Frontal cortex (tissue), 1 donor: ENCODE results near the gene HIGD2A. TPM values are rescaled to one million over a fixed set of nuclear protein-coding genes. Genes with fewer than 3 reads are reported as not detected.

Experiments
- small RNA-seq: library from RNA; depleted of rRNA; stranded (forward); fragments of <200 nt; gene quantifications from one replicate; pipeline ENCODE3, GENCODE V24; 2014
- total RNA-seq: library from RNA; depleted of rRNA; stranded (reverse); fragments of >200 nt; gene quantifications from one replicate; pipeline ENCODE4 v1.2.3, GENCODE V29; 2014

Gene HIGD2A
- total RNA-seq, 1 donor from 2014 or later, result 27.7 TPM

Small RNA genes lying within 50 kb of the gene (small RNA-seq; reads per million reads assigned to genes)
- not detected for gene AC010297.1
- gene MIR1271, result 149 reads per million, percentile 98 among the genes with 10 or more reads in this experiment

Other genes with a start within 250 kb of the HIGD2A start
- 9.8 TPM for gene SIMC1, start 150.3 kb upstream of the HIGD2A start, total RNA-seq
- 111 TPM for gene KIAA1191, start 27.0 kb upstream of the HIGD2A start, total RNA-seq
- gene ARL10, start 23.3 kb upstream of the HIGD2A start, total RNA-seq, result 34.6 TPM
- gene NOP16, start 153 bp upstream of the HIGD2A start, total RNA-seq, result 12.6 TPM
- gene CLTB, start 27.8 kb downstream of the HIGD2A start, total RNA-seq, result 71.3 TPM
- gene FAF2, start 59.6 kb downstream of the HIGD2A start, total RNA-seq, result 33.4 TPM
- 9.8 TPM for gene RNF44, start 148.7 kb downstream of the HIGD2A start, total RNA-seq
- under 0.01 TPM for gene CDHR2, start 160.6 kb downstream of the HIGD2A start, total RNA-seq
- gene GPRIN1, start 221.4 kb downstream of the HIGD2A start, total RNA-seq, result 101 TPM
- 15.5 TPM for gene SNCB, start 241.8 kb downstream of the HIGD2A start, total RNA-seq
- gene EIF4E1B, start 241.9 kb downstream of the HIGD2A start, total RNA-seq, result under 0.01 TPM